ENCODE results near the gene SCN9A.

- TF ChIP-seq CTCF (IDR thresholded peaks at IDR 0.05; ENCODE audit: poor library complexity, severe bottlenecking): no peak
- TF ChIP-seq EZH2 (IDR thresholded peaks at IDR 0.05; ENCODE audit: borderline replicate concordance, insufficient read depth, low read length, poor library complexity, severe bottlenecking): no peak
- no peak for TF ChIP-seq RAD21 (conservative IDR thresholded peaks at IDR 0.05)
- TF ChIP-seq SMC3 (conservative IDR thresholded peaks at IDR 0.05; ENCODE audit: poor library complexity): no peak
- no peak for TF ChIP-seq POLR2AphosphoS5 (IDR thresholded peaks at IDR 0.05)
- TF ChIP-seq REST (IDR thresholded peaks at IDR 0.05; ENCODE audit: borderline replicate concordance): no peak
- TF ChIP-seq TAF1 (IDR thresholded peaks at IDR 0.05; ENCODE audit: low read depth): no peak
- TF ChIP-seq MXI1 (conservative IDR thresholded peaks at IDR 0.05; ENCODE audit: poor library complexity, severe bottlenecking): no peak
- TF ChIP-seq EP300 (conservative IDR thresholded peaks at IDR 0.05; ENCODE audit: poor library complexity, severe bottlenecking): no peak
Measured at GRCh38 chr2:166282154-166282553, 93.6 kb downstream of the SCN9A start.
